Hepatocyte (in vitro differentiated cells): ENCODE data around the gene SEPHS2. TPM values are rescaled to one million over a fixed set of nuclear protein-coding genes. Genes with fewer than 3 reads are reported as not detected.

ENCODE experiments used
- DNase-seq: peaks from one replicate; pipeline ENCODE4 v3.0.0-alpha.2; 2016; ENCODE audit warnings: low spot score
- H2AFZ ChIP-seq: fragments of 200-600 bp; sonication (generic); 2 replicates; pipeline ENCODE4 v1.6.0; 2016; ENCODE audit warnings: antibody characterized with exemption, mild to moderate bottlenecking
- H3K27ac ChIP-seq: fragments of 200-600 bp; sonication (generic); 2 replicates; pipeline ENCODE4 v1.5.1; 2016; ENCODE audit warnings: mild to moderate bottlenecking
- H3K27me3 ChIP-seq: fragments of 200-600 bp; sonication (generic); 2 replicates; pipeline ENCODE4 v1.6.1; 2016
- H3K36me3 ChIP-seq: fragments of 200-600 bp; sonication (generic); replicated peaks from 2 replicates; pipeline ENCODE4 v1.5.1; 2016; ENCODE audit warnings: low read depth; ENCODE audit not compliant: insufficient read depth
- H3K4me1 ChIP-seq: fragments of 200-600 bp; sonication (generic); 2 replicates; pipeline ENCODE4 v1.5.1; 2016; ENCODE audit warnings: mild to moderate bottlenecking, moderate library complexity; ENCODE audit not compliant: insufficient read depth
- H3K4me2 ChIP-seq: fragments of 200-600 bp; sonication (generic); 2 replicates; pipeline ENCODE4 v1.6.0; 2016
- H3K4me3 ChIP-seq: fragments of 200-600 bp; sonication (generic); 2 replicates; pipeline ENCODE4 v1.5.1; 2016; ENCODE audit warnings: mild to moderate bottlenecking
- H3K79me2 ChIP-seq: fragments of 200-600 bp; sonication (generic); 2 replicates; pipeline ENCODE4 v1.6.0; 2017; ENCODE audit warnings: mild to moderate bottlenecking
- H3K9me2 ChIP-seq: fragments of 200-600 bp; sonication (generic); replicated peaks from 2 replicates; pipeline ENCODE4 v1.6.0; 2017; ENCODE audit warnings: mild to moderate bottlenecking; ENCODE audit not compliant: insufficient read depth
- H3K9me3 ChIP-seq: fragments of 200-600 bp; sonication (generic); 2 replicates; pipeline ENCODE4 v1.5.1; 2016; ENCODE audit warnings: low read depth, mild to moderate bottlenecking
- H4K20me1 ChIP-seq: fragments of 200-600 bp; sonication (generic); 2 replicates; pipeline ENCODE4 v1.6.0; 2016; ENCODE audit warnings: mild to moderate bottlenecking; ENCODE audit not compliant: insufficient read depth, poor library complexity, severe bottlenecking
- CTCF ChIP-seq: fragments of 200-600 bp; sonication (generic); IDR thresholded peaks from 2 replicates; pipeline ENCODE4 v1.5.1; 2016; ENCODE audit warnings: antibody characterized with exemption, mild to moderate bottlenecking; ENCODE audit not compliant: poor library complexity
- EZH2 ChIP-seq: fragments of 200-600 bp; sonication (generic); IDR thresholded peaks from 2 replicates; pipeline ENCODE4 v1.6.1; 2016; ENCODE audit warnings: antibody characterized with exemption, mild to moderate bottlenecking, borderline replicate concordance
- EZH2phosphoT487 ChIP-seq: fragments of 200-600 bp; sonication (generic); IDR thresholded peaks from one replicate; pipeline ENCODE4 v1.6.1; 2018; ENCODE audit warnings: antibody characterized with exemption, mild to moderate bottlenecking, low read depth, moderate library complexity; ENCODE audit not compliant: unreplicated experiment, severe bottlenecking
- WGBS: methylation state at CpG from one replicate; pipeline ENCODE4 v1.1.6; 2016; ENCODE audit warnings: low lambda C conversion rate; ENCODE audit errors: missing lambda C conversion rate; 5-methylcytosine and 5-hydroxymethylcytosine counted together
- polyA plus RNA-seq: library from polyadenylated mRNA; unstranded; fragments of >200 nt; fragmentation: Nextera tagmentation; extraction: Ambion mirVana; gene quantifications from 2 replicates; pipeline ENCODE4 v1.2.1, GENCODE V29; 2016
- total RNA-seq: library from RNA; depleted of rRNA; stranded (reverse); fragments of >200 nt; gene quantifications from 2 replicates; pipeline ENCODE4 v1.2.3, GENCODE V29; 2014

SEPHS2 gene
- total and polyA plus RNA-seq, 2 experiments from 2014 or later, result 36.1 to 81.0 TPM

DNA sequence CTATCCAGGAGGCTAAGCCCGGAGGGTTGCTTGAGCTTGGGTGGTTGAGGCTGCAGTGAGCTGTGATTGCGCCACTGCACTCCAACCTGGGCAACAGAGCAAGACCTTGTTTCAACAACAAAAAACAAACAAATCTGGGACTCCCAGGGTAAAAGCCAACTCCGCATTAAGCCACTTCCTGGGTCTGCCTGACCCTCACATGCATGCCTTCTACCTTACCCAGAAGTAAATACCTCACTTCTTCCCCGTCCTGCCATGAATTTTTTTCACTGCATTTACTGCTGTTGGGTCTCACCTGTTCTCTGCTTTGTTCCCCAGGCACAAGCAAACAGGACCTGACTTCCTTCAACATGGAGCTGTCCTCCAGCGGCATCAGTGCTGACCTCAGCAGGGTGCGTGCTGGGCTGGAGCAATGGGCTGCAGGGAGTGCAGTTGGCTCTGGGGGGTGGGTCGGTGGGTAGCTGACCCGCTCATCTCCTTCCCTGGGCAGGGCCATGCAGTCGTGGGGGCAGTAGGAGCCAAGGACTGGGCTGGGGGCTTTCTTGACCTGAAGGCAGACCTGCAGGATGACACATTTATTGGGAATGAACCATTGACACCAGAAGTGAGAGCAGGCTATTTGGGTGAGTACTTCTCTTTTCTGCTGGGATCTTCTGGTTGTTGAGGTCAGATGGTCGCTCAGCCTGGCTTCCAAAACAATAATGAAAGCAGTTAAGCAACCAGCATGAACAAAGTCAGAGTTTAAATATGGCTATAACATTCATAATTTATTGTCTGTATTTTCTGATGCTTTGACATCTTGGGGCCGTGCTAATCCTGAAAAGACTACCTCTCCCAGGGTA, 43.3 kb upstream of the SEPHS2 start:
- no peaks in the 10 kb centered on the region for H3K79me2 ChIP-seq
- H3K36me3 ChIP-seq, result no peaks in the 10 kb centered on the region
- DNase-seq, result no peak
- no peaks in the 10 kb centered on the region for H3K4me1 ChIP-seq
- WGBS, result 57% methylated on average over 11 of the region's 11 CpGs
- H3K4me2 ChIP-seq, result peak overlapping the region; percentile 33
- no peaks in the 10 kb centered on the region for H4K20me1 ChIP-seq
- no peak overlapping the region for H3K4me3 ChIP-seq
- no peaks in the 10 kb centered on the region for H3K9me2 ChIP-seq
- H3K27ac ChIP-seq, result peak overlapping the region; percentile 27
- H2AFZ ChIP-seq, result no peak overlapping the region
- no peaks in the 10 kb centered on the region for H3K27me3 ChIP-seq
- no peaks in the 10 kb centered on the region for H3K9me3 ChIP-seq
- no peak for TF ChIP-seq CTCF
- no peak for TF ChIP-seq EZH2phosphoT487
- TF ChIP-seq EZH2, result no peak

DNA sequence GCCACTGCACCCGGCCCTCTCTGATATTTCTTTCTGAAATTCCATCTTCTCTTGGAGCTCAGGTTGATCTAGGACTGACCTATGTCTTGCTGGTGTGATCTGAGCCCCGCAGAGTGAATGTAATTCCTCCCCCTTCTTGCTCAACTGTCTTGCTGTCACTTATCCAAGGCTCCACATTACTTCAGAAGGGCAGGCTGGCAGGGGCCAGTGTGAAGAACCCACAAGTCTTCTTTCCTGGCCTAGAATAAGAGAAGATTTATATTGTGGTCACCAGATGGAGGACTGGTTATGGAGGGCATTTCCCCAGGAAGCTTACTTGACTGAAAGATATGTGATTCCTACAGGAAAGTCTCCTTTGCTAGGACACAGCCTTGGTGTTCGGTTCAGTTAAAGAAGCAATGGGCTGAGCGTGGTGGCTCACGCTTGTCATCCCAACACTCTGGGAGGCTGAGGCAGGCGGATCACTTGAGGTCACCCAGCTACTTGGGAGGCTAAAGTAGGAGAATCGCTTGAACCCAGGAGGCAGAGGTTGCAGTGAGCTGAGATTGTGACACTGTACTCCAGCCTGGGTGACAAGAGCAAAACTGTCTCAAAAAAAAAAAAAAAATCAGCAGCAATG, 40.3 kb upstream of the SEPHS2 start:
- 89% methylated on average over 7 of the region's 7 CpGs for WGBS
- Histone ChIP-seq H3K4me1 (no peaks in the 10 kb centered on the region), H3K79me2 (no peaks in the 10 kb centered on the region), H3K36me3 (no peaks in the 10 kb centered on the region), H3K4me3 (no peak overlapping the region), H3K27ac (no peak overlapping the region), H2AFZ (no peak overlapping the region), H4K20me1 (no peaks in the 10 kb centered on the region), H3K4me2 (no peak overlapping the region), H3K9me3 (no peaks in the 10 kb centered on the region), H3K27me3 (no peaks in the 10 kb centered on the region), H3K9me2 (no peaks in the 10 kb centered on the region)
- no peak for DNase-seq
- TF ChIP-seq EZH2 (no peak), EZH2phosphoT487 (no peak), CTCF (no peak)

DNA sequence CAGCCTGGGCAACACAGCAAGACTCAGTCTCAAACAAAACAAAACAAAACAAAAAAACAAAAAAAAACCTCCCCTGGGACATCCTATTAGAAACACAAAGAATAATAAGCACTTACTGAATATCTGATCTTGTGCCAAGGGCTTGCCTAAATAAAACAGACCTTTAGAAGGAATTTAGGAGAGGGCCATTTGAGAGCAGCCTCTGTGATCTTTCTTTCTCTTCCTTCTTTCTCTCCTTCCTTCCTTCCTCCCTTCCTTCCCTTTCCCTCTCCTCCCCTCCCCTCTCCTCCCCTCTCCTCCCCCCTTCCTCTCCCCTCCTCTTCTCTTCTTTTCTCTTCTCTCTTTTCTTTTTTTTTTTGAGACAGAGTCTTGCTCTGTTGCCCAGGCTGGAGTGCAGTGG, 39.2 kb upstream of the SEPHS2 start:
- no peaks in the 10 kb centered on the region for H4K20me1 ChIP-seq
- DNase-seq, result no peak
- no peaks in the 10 kb centered on the region for H3K9me3 ChIP-seq
- no peaks in the 10 kb centered on the region for H3K36me3 ChIP-seq
- H3K4me2 ChIP-seq, result no peak overlapping the region
- no peaks in the 10 kb centered on the region for H3K79me2 ChIP-seq
- H3K4me3 ChIP-seq, result no peak overlapping the region
- no peaks in the 10 kb centered on the region for H3K27me3 ChIP-seq
- H3K4me1 ChIP-seq, result no peaks in the 10 kb centered on the region
- no peak overlapping the region for H2AFZ ChIP-seq
- H3K27ac ChIP-seq, result no peak overlapping the region
- TF ChIP-seq EZH2phosphoT487, result no peak
- H3K9me2 ChIP-seq, result no peaks in the 10 kb centered on the region

GRCh38 chr16:30482366-30482765, 36.7 kb upstream of the SEPHS2 start:
- WGBS, result 85% methylated on average over 3 of the region's 3 CpGs

More at GRCh38 chr16:30482366-30482765, 36.7 kb upstream of the SEPHS2 start:
- no peaks in the 10 kb centered on the region for H3K36me3 ChIP-seq
- no peak overlapping the region for H2AFZ ChIP-seq
- no peak overlapping the region for H3K4me2 ChIP-seq
- H3K27ac ChIP-seq, result no peak overlapping the region
- H3K4me3 ChIP-seq, result no peak overlapping the region
- no peaks in the 10 kb centered on the region for H3K27me3 ChIP-seq
- TF ChIP-seq EZH2 (no peak), CTCF (no peak), EZH2phosphoT487 (no peak)
- H3K9me2 ChIP-seq, result no peaks in the 10 kb centered on the region
- H3K79me2 ChIP-seq, result no peaks in the 10 kb centered on the region
- H3K9me3 ChIP-seq, result no peaks in the 10 kb centered on the region
- no peak for DNase-seq
- no peaks in the 10 kb centered on the region for H4K20me1 ChIP-seq
- no peaks in the 10 kb centered on the region for H3K4me1 ChIP-seq
